ENCODE measurements around the gene TSPAN18. TPM values are rescaled to one million over a fixed set of nuclear protein-coding genes. Genes with fewer than 3 reads are reported as not detected.

Gene TSPAN18
- total RNA-seq, 4 donors from 2014 or later, result 27.7 to 70.1 (median 50.2) TPM

GRCh38 chr11:44819346-44819745 is 92.6 kb downstream of the TSPAN18 start:
- Histone ChIP-seq H3K9me3 (no peaks in the 10 kb centered on the region), H3K4me3 (no peak overlapping the region), H3K27ac (replicated peaks in 1 of 4) (peak overlapping the region; percentile 63 to 79 (median 72)), H3K27me3 (no peaks in the 10 kb centered on the region), H3K36me3 (no peaks in the 10 kb centered on the region), H3K4me1 (peaks cover 55 to 97% (median 79%) of the 10 kb centered on the region in 4 donors)
- intact Hi-C loops (cut with DNase I), result no loop called here
- DNase-seq (ENCODE audit: extremely low spot score), result no peak
- WGBS, result 56% methylated on average over 8 of the region's 8 CpGs
- TF ChIP-seq POLR2A (IDR thresholded peaks at IDR 0.05; ENCODE audit: low read depth), result no peak
- no peak for TF ChIP-seq CTCF (IDR thresholded peaks at IDR 0.05)
- no peak for TF ChIP-seq EP300 (IDR thresholded peaks at IDR 0.05)
- TF ChIP-seq POLR2AphosphoS5 (IDR thresholded peaks at IDR 0.05), result no peak

GRCh38 chr11:44822369-44822768 is 95.6 kb downstream of the TSPAN18 start:
- no peaks in the 10 kb centered on the region for H3K36me3 ChIP-seq
- intact Hi-C loops (cut with DNase I), result no loop called here
- no peak for DNase-seq (ENCODE audit: extremely low spot score)
- no peaks in the 10 kb centered on the region for H3K9me3 ChIP-seq
- H3K4me1 ChIP-seq, result peaks cover 53 to 95% (median 79%) of the 10 kb centered on the region in 4 donors
- H3K27me3 ChIP-seq, result no peaks in the 10 kb centered on the region
- no peak for TF ChIP-seq POLR2AphosphoS5 (IDR thresholded peaks at IDR 0.05)
- TF ChIP-seq POLR2A (IDR thresholded peaks at IDR 0.05; ENCODE audit: low read depth), result no peak
- no peak for TF ChIP-seq CTCF (IDR thresholded peaks at IDR 0.05)
- TF ChIP-seq EP300 (IDR thresholded peaks at IDR 0.05), result no peak
- WGBS, result 46% methylated on average over 2 of the region's 2 CpGs
- H3K4me3 ChIP-seq, result no peak overlapping the region
- peak overlapping the region; percentile 42 to 78 (median 76) for H3K27ac ChIP-seq (replicated peaks in 1 of 4)

GRCh38 chr11:44823006-44823405 is 96.2 kb downstream of the TSPAN18 start:
- TF ChIP-seq EP300 (IDR thresholded peaks at IDR 0.05), result no peak
- TF ChIP-seq POLR2A (IDR thresholded peaks at IDR 0.05; ENCODE audit: low read depth), result no peak
- peak in 1 of 3 experiments; percentile 45 for TF ChIP-seq CTCF (IDR thresholded peaks at IDR 0.05)
- H3K4me3 ChIP-seq, result no peak overlapping the region
- 78% methylated on average over 9 of the region's 9 CpGs for WGBS
- DNase-seq (ENCODE audit: extremely low spot score), result no peak
- intact Hi-C loops (cut with DNase I), result no loop called here
- no peaks in the 10 kb centered on the region for H3K9me3 ChIP-seq
- peaks cover 48 to 95% (median 73%) of the 10 kb centered on the region in 4 donors for H3K4me1 ChIP-seq
- peak overlapping the region; percentile 73 to 78 (median 76) for H3K27ac ChIP-seq (replicated peaks in 1 of 4)
- H3K36me3 ChIP-seq, result no peaks in the 10 kb centered on the region
- H3K27me3 ChIP-seq, result no peaks in the 10 kb centered on the region

GRCh38 chr11:44823868-44824267 is 97.1 kb downstream of the TSPAN18 start:
- no peak for TF ChIP-seq CTCF (IDR thresholded peaks at IDR 0.05)
- TF ChIP-seq POLR2AphosphoS5 (IDR thresholded peaks at IDR 0.05), result no peak
- no peak for TF ChIP-seq EP300 (IDR thresholded peaks at IDR 0.05)
- no peak for TF ChIP-seq POLR2A (IDR thresholded peaks at IDR 0.05; ENCODE audit: low read depth)
- peaks cover 40 to 86% (median 64%) of the 10 kb centered on the region in 4 donors for H3K4me1 ChIP-seq
- intact Hi-C loops (cut with DNase I), result no loop called here
- peak overlapping the region; percentile 73 to 78 (median 76) for H3K27ac ChIP-seq (replicated peaks in 1 of 4)
- H3K36me3 ChIP-seq, result no peaks in the 10 kb centered on the region
- 84% methylated on average over 6 of the region's 9 CpGs for WGBS
- no peak for DNase-seq (ENCODE audit: extremely low spot score)
- H3K4me3 ChIP-seq, result no peak overlapping the region
- no peaks in the 10 kb centered on the region for H3K27me3 ChIP-seq
- H3K9me3 ChIP-seq, result no peaks in the 10 kb centered on the region

GRCh38 chr11:44824300-44824704 is 97.5 kb downstream of the TSPAN18 start:
- Histone ChIP-seq H3K36me3 (no peaks in the 10 kb centered on the region), H3K27me3 (no peaks in the 10 kb centered on the region), H3K4me1 (peaks cover 35 to 82% (median 60%) of the 10 kb centered on the region in 4 donors), H3K27ac (replicated peaks in 1 of 4) (peak overlapping the region; percentile 73 to 78 (median 76)), H3K9me3 (no peaks in the 10 kb centered on the region), H3K4me3 (no peak overlapping the region)
- no peak for DNase-seq (ENCODE audit: extremely low spot score)
- intact Hi-C loops (cut with DNase I), result no loop called here
- TF ChIP-seq CTCF (IDR thresholded peaks at IDR 0.05) (no peak), EP300 (IDR thresholded peaks at IDR 0.05) (no peak), POLR2AphosphoS5 (IDR thresholded peaks at IDR 0.05) (no peak), POLR2A (IDR thresholded peaks at IDR 0.05; ENCODE audit: low read depth) (no peak)
- WGBS, result 40% methylated on average over 5 of the region's 5 CpGs
